D341Med (cell line): Measurements from ENCODE around the gene INPP5A.
"Not testable (repeated sequence)": the region's sequence is repeated elsewhere in the genome, so short reads cannot be mapped to it uniquely, and the experiment has no call there.

Source experiments
- DNase-seq: peaks from one replicate; pipeline ENCODE4 v3.0.0; 2012; ENCODE audit warnings: low spot score

Gene INPP5A

GRCh38 chr10:132697578-132698200 lies 160.1 kb downstream of the INPP5A start:
- DNase-seq, result no peak

- DNase-seq, result no peak
Measured at GRCh38 chr10:132698211-132698751, 160.7 kb downstream of the INPP5A start.

- DNase-seq, result no peak
Measured at GRCh38 chr10:132698761-132699391, 161.3 kb downstream of the INPP5A start.

GRCh38 chr10:132699411-132700155 lies 162.0 kb downstream of the INPP5A start:
- DNase-seq, result no peak

GRCh38 chr10:132700156-132701098 lies 162.8 kb downstream of the INPP5A start:
- DNase-seq, result no peak

GRCh38 chr10:132701099-132701845 lies 163.7 kb downstream of the INPP5A start:
- no peak for DNase-seq

- DNase-seq, result no peak
Measured at GRCh38 chr10:132701846-132702190, 164.2 kb downstream of the INPP5A start.

GRCh38 chr10:132702601-132703418 lies 165.2 kb downstream of the INPP5A start:
- DNase-seq, result no peak

GRCh38 chr10:132703419-132704007 lies 165.9 kb downstream of the INPP5A start:
- no peak for DNase-seq

GRCh38 chr10:132704008-132704814 lies 166.6 kb downstream of the INPP5A start:
- no peak for DNase-seq

- DNase-seq, result not testable (repeated sequence)
Measured at GRCh38 chr10:132704815-132705064, 167.2 kb downstream of the INPP5A start.

- no peak for DNase-seq
Measured at GRCh38 chr10:132705173-132705572, 167.6 kb downstream of the INPP5A start.

GRCh38 chr10:132705943-132706342 lies 168.4 kb downstream of the INPP5A start:
- DNase-seq, result no peak

- DNase-seq, result no peak
Measured at GRCh38 chr10:132706701-132707100, 169.1 kb downstream of the INPP5A start.

GRCh38 chr10:132707121-132707775 lies 169.7 kb downstream of the INPP5A start:
- DNase-seq, result no peak

GRCh38 chr10:132707776-132708171 lies 170.2 kb downstream of the INPP5A start:
- no peak for DNase-seq

GRCh38 chr10:132708441-132708840 lies 170.9 kb downstream of the INPP5A start:
- DNase-seq, result no peak

GRCh38 chr10:132708936-132709335 lies 171.3 kb downstream of the INPP5A start:
- no peak for DNase-seq

- DNase-seq, result no peak
Measured at GRCh38 chr10:132709471-132709951, 171.9 kb downstream of the INPP5A start.
